ENCODE data around the gene HTRA2.

GRCh38 chr2:74510272-74510671 is 19.5 kb upstream of the HTRA2 start:
- no peak for TF ChIP-seq ARNTL (CRISPR knock-in tag; IDR thresholded peaks at IDR 0.05; ENCODE audit: borderline replicate concordance, low read depth)
- no peak for TF ChIP-seq PATZ1 (CRISPR knock-in tag; IDR thresholded peaks at IDR 0.05; ENCODE audit: borderline replicate concordance)
- no peak for TF ChIP-seq SNAI2 (CRISPR knock-in tag; IDR thresholded peaks at IDR 0.05)
- TF ChIP-seq GLIS3 (CRISPR knock-in tag; IDR thresholded peaks at IDR 0.05) = no peak
- no peak for TF ChIP-seq PPARA (CRISPR knock-in tag; IDR thresholded peaks at IDR 0.05; ENCODE audit: borderline replicate concordance)
- no peak for TF ChIP-seq CSRNP3 (CRISPR knock-in tag; IDR thresholded peaks at IDR 0.05)
- no peak for TF ChIP-seq TSHZ2 (CRISPR knock-in tag; IDR thresholded peaks at IDR 0.05)
- TF ChIP-seq ZFP30 (CRISPR knock-in tag; IDR thresholded peaks at IDR 0.05) = no peak
- TF ChIP-seq ZC3H10 (CRISPR knock-in tag; IDR thresholded peaks at IDR 0.05) = no peak
- no peak for TF ChIP-seq ISL1 (CRISPR knock-in tag; IDR thresholded peaks at IDR 0.05)

Data from SK-N-SH treated with all-trans-retinoic acid at 6 μM for 48 hours (cell line).